IgD-negative memory B cell (primary cell): ENCODE data around the gene MKKS. TPM values are rescaled to one million over a fixed set of nuclear protein-coding genes. Genes with fewer than 3 reads are reported as not detected.
A peak's percentile ranks its signal among the peaks of the same experiment; 100 is the strongest.

ENCODE experiments used
- H3K27ac Mint-ChIP-seq, 3 donors: one replicate each; pipeline ENCODE4 v1.8.0; 2020 to 2022; ENCODE audit warnings: mild to moderate bottlenecking in 3 of 3, mixed read lengths in 3 of 3, moderate library complexity in 1 of 3
- H3K27me3 Mint-ChIP-seq: one replicate; pipeline ENCODE4 v1.8.0; 2021; ENCODE audit warnings: mixed read lengths
- H3K36me3 Mint-ChIP-seq: one replicate; pipeline ENCODE4 v1.8.0; 2020; ENCODE audit warnings: mild to moderate bottlenecking, mixed read lengths
- H3K4me1 Mint-ChIP-seq, 3 donors: one replicate each; pipeline ENCODE4 v1.8.0; 2020 to 2022; ENCODE audit warnings: mixed read lengths in 3 of 3, mild to moderate bottlenecking in 1 of 3
- H3K4me3 Mint-ChIP-seq, 4 donors: one replicate each; pipeline ENCODE4 v1.8.0; 2020 to 2022; ENCODE audit warnings: mild to moderate bottlenecking in 4 of 4, mixed read lengths in 4 of 4, moderate library complexity in 3 of 4
- H3K9me3 Mint-ChIP-seq, 3 donors: one replicate each; pipeline ENCODE4 v1.8.0; 2020 to 2021; ENCODE audit warnings: mixed read lengths in 3 of 3, mild to moderate bottlenecking in 1 of 3
- polyA plus RNA-seq: library from polyadenylated mRNA; unstranded; fragments of 300-500 nt; fragmentation: Illumina TruSeq; gene quantifications from one replicate; pipeline ENCODE4 v1.2.3, GENCODE V29; 2021

MKKS gene
- polyA plus RNA-seq, 1 donor from 2014 or later: 30.4 TPM

DNA sequence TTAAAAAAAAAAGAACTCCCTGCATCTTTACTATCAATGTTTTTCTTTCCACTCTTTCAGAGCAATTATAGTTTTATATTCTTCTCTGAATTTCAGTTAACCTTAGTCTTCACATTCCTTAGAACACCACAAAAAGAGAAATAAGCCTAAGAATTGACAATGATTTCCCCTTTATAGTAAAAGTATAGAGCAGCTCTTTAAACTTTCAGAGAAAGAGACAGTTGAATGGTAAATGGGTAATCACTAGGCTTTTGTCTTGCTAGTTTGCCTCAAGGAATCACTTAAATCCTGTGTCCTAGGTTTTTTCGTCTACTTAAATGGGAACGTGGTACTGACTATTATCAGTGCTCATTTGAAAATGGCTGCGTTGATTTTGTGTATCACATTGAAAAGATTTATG, 32.8 kb upstream of the MKKS start:
- Mint-ChIP-seq H3K4me3 (no peak overlapping the region), H3K9me3 (no peaks in the 10 kb centered on the region), H3K27ac (no peak overlapping the region), H3K27me3 (no peaks in the 10 kb centered on the region), H3K4me1 (peaks cover 3 to 6% (median 6%) of the 10 kb centered on the region in 3 donors), H3K36me3 (peaks cover 8% of the 10 kb centered on the region)

DNA sequence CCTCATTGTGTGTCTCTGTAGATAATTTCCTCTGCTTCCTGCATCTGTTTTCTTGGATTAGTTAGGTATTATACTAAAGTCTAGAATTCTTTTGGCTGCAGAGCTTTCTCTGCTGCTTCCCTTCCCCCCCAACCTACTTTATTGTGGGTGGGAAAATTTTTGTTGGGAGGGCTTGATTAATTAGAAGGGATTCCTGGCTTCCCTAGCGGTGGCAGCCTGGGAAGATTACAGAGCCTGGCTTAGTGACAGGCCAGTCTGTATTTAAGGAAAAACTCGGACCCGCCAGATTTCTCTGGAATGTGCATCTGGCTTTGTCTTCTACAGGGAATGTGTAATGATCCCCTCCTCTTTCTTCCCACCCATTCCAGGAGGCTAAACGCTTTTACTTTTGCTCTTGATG, 32.3 kb upstream of the MKKS start:
- Mint-ChIP-seq H3K36me3 (peaks cover 6% of the 10 kb centered on the region), H3K27me3 (no peaks in the 10 kb centered on the region), H3K9me3 (no peaks in the 10 kb centered on the region), H3K27ac (no peak overlapping the region), H3K4me1 (peaks cover 3 to 6% (median 6%) of the 10 kb centered on the region in 3 donors), H3K4me3 (no peak overlapping the region)

DNA sequence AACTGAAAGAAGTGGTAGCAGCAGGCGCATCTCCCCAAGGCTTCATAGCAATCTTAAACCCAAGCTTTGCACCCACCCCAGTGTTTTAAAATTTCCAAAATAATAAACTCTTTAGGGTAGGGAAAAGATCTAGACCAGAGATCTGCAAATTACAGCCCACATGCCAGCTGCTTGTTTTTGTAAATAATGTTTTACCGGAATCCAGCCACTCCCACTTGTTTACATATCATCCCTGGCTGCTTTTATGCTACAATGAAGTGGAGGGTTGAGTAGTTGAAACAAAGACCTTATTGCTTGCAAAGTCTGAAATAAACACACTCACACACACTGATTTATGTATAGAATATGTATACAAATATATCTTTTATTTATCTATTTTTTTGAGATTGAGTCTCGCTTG, 31.1 kb upstream of the MKKS start:
- Mint-ChIP-seq H3K27ac (no peak overlapping the region), H3K9me3 (no peaks in the 10 kb centered on the region), H3K4me3 (no peak overlapping the region), H3K36me3 (peaks cover 5% of the 10 kb centered on the region), H3K27me3 (no peaks in the 10 kb centered on the region), H3K4me1 (peaks cover 5 to 6% (median 6%) of the 10 kb centered on the region in 3 donors)

DNA sequence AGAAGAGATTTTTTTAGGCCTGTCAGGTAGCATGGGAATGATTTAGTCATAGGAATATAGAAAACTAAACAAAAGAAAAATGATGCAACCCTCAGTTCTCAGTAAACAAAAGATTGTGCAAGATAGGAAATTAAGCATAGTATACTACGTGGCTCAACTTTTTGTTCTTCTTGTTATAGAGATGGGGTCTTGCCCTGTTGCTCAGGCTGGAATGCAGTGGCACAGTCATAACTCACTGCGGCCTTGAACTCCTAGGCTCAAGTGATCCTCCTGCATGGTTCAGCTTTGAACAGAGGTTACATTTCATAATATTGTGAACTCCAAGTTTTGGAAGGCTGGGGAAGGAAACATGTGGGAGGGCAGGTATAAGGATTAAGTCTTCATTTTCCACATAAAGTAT, 29.6 kb upstream of the MKKS start:
- Mint-ChIP-seq H3K27ac (no peak overlapping the region), H3K4me1 (peaks cover 4 to 6% (median 6%) of the 10 kb centered on the region in 3 donors), H3K4me3 (no peak overlapping the region), H3K9me3 (peaks cover 0 to 4% (median 0%) of the 10 kb centered on the region in 3 donors), H3K36me3 (peaks cover 13% of the 10 kb centered on the region), H3K27me3 (no peaks in the 10 kb centered on the region)

DNA sequence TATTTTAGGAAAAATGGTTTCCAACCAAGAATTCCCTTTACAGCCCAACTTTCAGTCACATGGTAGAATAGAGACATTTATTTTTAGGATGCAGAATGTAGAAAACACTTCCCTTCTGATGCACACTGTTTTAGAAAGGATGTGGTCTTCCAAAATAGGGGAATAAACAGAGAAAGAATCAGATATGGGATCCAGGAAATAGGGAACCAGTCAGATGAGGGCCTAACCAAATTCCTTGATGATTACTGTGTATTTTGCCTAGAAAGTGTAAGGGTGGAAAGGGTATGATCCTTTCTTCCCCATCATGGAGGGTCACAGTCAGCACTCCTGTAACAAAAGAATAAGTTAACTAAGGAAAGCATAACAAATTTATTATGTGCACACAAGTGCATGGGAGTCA, 28.5 kb upstream of the MKKS start:
- Mint-ChIP-seq H3K36me3 (peaks cover 13% of the 10 kb centered on the region), H3K27ac (no peak overlapping the region), H3K4me3 (no peak overlapping the region), H3K9me3 (peaks cover 0 to 5% (median 0%) of the 10 kb centered on the region in 3 donors), H3K4me1 (peaks cover 0 to 2% (median 0%) of the 10 kb centered on the region in 3 donors), H3K27me3 (no peaks in the 10 kb centered on the region)

DNA sequence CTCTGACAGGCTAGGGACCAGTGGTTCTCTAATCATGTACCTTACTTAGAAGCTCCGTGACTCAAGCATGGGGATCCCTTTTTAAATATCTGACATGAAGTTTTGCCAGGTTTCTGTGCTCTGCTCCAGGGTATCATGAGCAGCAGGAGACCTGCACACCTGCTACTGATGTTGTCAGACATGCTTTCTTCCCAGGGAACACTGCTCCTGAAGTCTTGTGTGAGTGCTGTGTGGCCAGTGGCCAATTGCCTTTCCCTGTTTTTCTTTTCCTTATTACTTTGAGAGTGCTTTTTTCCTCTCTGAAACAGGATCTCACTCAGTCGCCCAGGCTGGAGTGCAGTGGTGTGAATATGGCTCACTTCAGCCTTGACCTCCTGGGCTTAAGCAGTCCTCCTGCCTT, 27.5 kb upstream of the MKKS start:
- Mint-ChIP-seq H3K27me3 (no peaks in the 10 kb centered on the region), H3K4me1 (peaks cover 0 to 2% (median 0%) of the 10 kb centered on the region in 3 donors), H3K9me3 (peaks cover 0 to 12% (median 2%) of the 10 kb centered on the region in 3 donors), H3K36me3 (peaks cover 15% of the 10 kb centered on the region), H3K27ac (no peak overlapping the region), H3K4me3 (no peak overlapping the region)

DNA sequence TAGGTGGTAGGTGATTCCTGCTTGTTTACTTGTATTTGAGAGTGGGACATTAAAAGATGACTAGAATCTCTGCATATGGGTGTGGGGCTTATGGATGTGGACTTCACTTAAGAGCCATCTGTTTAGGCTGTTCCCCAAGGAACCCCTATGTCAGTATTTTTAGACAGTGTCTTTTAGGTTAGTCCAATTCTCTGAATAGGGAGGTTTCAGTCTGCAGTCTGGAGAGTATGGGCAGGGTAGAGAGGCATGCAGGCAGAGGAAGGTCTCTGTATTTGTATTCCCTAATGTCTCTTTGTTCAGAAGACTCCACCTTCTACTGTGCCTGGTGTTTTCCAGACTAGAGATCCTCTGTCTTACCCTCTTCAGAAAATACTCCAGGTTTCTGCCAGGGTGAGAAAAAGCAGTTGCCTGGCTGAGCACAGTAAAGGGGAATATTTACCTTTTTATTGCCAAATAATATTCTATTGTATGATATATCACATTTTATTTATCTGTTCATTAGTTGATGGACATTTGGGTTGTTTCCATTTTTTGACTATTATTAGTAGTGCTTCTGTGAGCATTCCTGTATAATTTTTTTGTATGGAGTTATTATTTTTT, 20.2 kb upstream of the MKKS start:
- Mint-ChIP-seq H3K36me3 (peaks cover 8% of the 10 kb centered on the region), H3K27me3 (no peaks in the 10 kb centered on the region), H3K4me3 (peak overlapping the region in 2 of 4 donors; percentile 4 to 40), H3K4me1 (peaks cover 16 to 18% (median 17%) of the 10 kb centered on the region in 3 donors), H3K27ac (peak overlapping the region in 1 of 3 donors; percentile 17), H3K9me3 (peaks cover 0 to 8% (median 2%) of the 10 kb centered on the region in 3 donors)

DNA sequence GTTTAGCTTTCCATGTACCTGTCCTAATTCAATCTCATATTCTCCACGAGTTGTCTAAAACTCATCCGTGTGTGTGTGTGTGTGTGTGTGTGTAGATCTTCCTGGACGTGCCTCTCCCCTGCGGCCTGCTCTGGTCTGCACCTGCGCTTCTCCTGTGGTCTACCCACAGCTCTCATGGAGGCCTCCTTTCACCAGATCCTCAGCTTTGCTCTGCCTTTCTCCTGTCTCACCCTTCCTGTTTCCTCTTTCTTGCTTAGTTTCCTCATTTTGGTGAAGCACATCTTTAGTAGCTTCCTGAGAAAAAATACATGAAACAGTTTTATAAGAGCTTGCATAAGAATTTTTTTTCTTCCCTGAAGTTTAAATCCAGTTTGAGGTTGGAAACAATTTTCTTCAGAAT, 19.2 kb upstream of the MKKS start:
- Mint-ChIP-seq H3K27ac (peak overlapping the region in 2 of 3 donors; percentile 87 to 88), H3K36me3 (peaks cover 4% of the 10 kb centered on the region), H3K4me1 (peaks cover 16 to 18% (median 17%) of the 10 kb centered on the region in 3 donors), H3K4me3 (peak overlapping the region in 2 of 4 donors; percentile 40 to 79), H3K27me3 (no peaks in the 10 kb centered on the region), H3K9me3 (peaks cover 0 to 8% (median 2%) of the 10 kb centered on the region in 3 donors)

DNA sequence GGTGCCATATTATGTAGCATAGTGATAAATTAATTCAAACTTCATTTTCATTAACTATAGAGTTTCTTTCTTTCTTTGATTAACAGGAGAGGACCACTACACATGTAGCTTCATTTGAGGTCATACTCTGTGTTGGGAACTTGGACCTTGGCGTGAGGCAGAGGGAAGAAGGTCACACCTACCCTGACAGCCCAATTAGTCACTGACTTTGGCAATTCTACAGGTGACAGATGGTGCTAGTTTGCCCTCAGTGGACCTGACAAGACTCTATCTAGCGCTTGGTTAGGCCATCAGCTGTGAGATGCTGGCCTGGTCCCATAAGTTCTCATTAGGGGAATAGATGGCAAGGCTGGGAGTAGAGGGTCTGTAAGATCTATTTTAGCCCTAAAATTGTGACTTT, 15.2 kb upstream of the MKKS start:
- Mint-ChIP-seq H3K36me3 (peaks cover 4% of the 10 kb centered on the region), H3K27ac (no peak overlapping the region), H3K9me3 (no peaks in the 10 kb centered on the region), H3K4me1 (peaks cover 24 to 29% (median 28%) of the 10 kb centered on the region in 3 donors), H3K4me3 (no peak overlapping the region), H3K27me3 (no peaks in the 10 kb centered on the region)

DNA sequence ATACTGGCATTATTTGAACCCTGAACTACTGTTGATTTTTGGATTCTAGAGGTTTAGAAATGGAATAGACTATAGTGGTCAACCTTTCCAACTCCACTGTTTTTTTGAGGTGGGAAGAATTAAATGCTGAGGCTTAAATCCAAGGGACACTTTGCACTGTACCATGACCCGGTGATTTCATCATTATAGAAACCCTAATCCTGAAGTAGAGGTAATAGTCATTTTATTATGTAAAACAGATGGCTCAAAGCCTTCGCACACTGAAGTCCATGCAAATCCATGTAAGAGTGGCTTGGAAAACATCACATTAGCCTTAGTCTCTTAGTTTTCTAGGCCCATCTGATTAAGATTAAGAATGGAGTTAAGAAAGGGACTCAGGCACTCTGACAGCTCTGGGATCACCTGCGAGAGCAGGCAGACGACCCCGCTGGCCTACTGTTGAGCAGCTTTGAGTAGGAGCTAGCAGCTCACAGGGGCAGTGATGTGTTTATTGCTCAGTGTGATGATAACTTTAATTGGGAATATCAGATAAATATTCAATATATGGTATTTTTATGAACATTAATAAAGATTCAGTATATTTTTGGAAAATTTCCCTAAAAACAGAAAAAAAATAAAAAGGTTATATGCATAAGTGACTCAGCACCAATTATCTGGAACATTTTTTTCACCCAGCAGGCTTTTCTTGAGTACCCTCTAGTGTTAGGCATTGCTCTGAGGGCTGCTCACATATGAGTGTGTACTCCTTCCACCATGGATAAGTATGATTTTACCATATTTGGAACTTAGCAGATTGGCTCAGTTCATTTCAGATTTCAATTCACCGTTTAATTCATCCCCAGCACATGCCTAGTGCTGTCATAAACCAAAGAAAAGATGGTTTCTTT, 14.5 kb upstream of the MKKS start:
- no peaks in the 10 kb centered on the region for H3K27me3 Mint-ChIP-seq

DNA sequence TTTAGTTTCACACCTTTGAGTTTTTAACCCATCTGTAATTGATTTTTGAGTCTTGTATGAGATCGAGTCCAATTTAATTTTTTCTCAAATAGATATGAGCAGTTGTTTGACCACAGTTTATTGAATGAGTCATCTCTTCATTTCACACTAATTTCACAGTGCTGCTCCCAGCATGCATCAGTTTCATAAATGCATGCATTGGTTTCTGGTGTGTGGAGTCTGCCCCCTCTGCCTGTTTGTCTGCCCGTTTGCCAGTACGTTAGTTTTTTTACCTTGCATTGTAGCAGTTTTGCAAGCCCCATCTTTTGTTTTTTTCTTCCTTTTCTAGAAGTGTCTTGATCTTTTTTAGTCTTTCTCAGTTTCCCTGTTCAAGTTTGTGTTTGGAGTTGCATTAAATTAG, 13.0 kb upstream of the MKKS start:
- H3K4me1 Mint-ChIP-seq: peaks cover 11 to 17% (median 14%) of the 10 kb centered on the region in 3 donors

More for the DNA sequence above, 14.5 kb upstream of the MKKS start:
- Mint-ChIP-seq H3K4me1 (peaks cover 16 to 21% (median 20%) of the 10 kb centered on the region in 3 donors), H3K4me3 (no peak overlapping the region), H3K9me3 (no peaks in the 10 kb centered on the region), H3K27ac (no peak overlapping the region), H3K36me3 (peaks cover 4% of the 10 kb centered on the region)

DNA sequence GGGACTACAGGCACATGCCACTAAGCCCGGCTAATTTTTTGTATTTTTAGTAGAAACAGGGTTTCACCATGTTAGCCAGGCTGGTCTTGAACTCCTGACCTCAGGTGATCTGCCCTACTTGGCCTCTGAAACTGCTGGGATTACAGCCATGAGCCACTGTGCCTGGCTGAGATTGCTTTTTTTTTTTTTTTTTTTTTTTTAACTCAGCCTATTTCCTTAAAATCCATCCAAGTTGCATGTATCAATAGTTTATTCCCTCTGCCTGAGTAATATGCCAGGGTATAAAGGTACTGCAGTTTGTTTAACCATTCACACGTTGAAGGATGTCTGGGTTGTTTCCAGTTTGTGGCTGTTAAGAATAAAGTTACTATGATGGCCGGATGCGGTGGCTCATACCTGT, 11.7 kb upstream of the MKKS start:
- Mint-ChIP-seq H3K4me1 (peaks cover 11 to 17% (median 14%) of the 10 kb centered on the region in 3 donors), H3K36me3 (peaks cover 4% of the 10 kb centered on the region), H3K9me3 (no peaks in the 10 kb centered on the region), H3K27me3 (no peaks in the 10 kb centered on the region), H3K4me3 (no peak overlapping the region), H3K27ac (no peak overlapping the region)

More for the DNA sequence above, 13.0 kb upstream of the MKKS start:
- Mint-ChIP-seq H3K27ac (no peak overlapping the region), H3K36me3 (peaks cover 4% of the 10 kb centered on the region), H3K9me3 (no peaks in the 10 kb centered on the region), H3K27me3 (no peaks in the 10 kb centered on the region), H3K4me3 (peak overlapping the region in 3 of 4 donors; percentile 8 to 69 (median 33))

DNA sequence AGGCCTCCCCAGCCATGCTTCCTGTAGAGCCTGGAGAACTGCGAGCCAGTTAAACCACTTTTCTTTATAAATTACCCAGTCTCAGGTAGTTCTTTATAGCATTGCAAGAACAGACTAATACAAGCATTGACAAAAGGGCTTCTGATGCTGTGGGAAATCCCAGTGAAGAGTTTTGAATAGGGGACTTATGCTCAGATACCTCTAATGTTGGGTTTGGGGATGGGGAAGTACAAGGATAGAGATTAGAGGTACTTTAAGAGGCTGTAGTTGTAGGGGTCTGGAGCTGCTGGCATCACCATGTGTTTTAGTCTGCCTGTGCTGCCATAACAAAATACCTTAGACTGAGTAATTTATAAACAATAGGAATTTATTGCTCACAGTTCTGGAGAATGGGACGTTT, 9.9 kb upstream of the MKKS start:
- H3K9me3 Mint-ChIP-seq: no peaks in the 10 kb centered on the region
- peaks cover 11 to 17% (median 14%) of the 10 kb centered on the region in 3 donors for H3K4me1 Mint-ChIP-seq
- no peaks in the 10 kb centered on the region for H3K27me3 Mint-ChIP-seq
- no peak overlapping the region for H3K4me3 Mint-ChIP-seq
- H3K36me3 Mint-ChIP-seq: peaks cover 2% of the 10 kb centered on the region
- no peak overlapping the region for H3K27ac Mint-ChIP-seq

DNA sequence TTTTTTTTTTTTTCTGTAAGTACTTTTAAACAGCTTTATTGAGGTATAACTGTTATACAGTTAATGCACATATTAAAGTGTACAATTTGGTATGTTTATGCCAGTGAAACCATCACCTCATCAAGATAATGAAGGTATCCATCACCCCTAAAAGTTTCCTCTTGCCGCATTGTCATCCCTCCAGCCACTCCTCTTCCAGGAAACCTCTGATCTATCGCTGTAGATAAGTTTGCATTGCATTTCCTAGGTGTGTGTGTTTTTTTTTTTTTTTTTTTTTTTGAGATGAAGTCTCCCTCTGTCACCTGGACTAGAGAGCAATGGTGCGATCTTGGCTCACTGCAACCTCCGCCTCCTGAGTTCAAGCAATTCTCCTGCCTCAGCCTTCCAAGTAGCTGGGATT, 4.2 kb upstream of the MKKS start:
- H3K4me3 Mint-ChIP-seq: peak overlapping the region in 2 of 4 donors; percentile 17 to 91
- H3K36me3 Mint-ChIP-seq: no peaks in the 10 kb centered on the region
- peak overlapping the region in 1 of 3 donors; percentile 33 for H3K27ac Mint-ChIP-seq
- H3K27me3 Mint-ChIP-seq: no peaks in the 10 kb centered on the region
- no peaks in the 10 kb centered on the region for H3K9me3 Mint-ChIP-seq
- peaks cover 12 to 24% (median 12%) of the 10 kb centered on the region in 3 donors for H3K4me1 Mint-ChIP-seq

DNA sequence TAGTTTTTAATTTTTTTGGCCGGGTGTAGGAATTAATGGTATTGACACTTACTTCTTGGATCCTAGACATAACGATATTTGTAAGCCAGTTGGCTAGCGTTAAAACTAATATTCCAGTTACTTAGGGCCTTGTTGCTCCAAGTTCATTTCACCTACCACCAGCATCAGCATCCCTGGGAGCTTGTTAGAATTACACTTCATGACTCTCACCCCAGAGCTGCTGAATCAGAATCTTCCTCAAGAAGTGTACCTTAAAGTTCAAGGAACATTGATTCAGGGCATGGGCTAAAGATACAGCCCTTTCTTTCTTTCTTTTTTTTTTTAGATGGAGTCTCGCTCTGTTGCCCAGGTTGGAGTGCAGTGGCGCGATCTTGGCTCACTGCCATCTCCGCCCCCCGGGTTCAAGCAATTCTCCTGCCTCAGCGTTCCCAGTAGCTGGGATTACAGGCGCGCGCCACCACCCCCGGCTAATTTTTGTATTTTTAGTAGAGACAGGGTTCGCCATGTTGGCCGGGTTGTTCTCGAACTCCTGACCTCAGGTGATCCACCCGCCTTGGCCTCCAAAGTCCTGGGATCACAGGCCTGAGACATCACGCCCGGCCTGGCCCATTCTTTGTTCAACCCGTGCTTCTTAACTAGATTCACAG, 2.2 kb upstream of the MKKS start:
- H3K36me3 Mint-ChIP-seq: no peaks in the 10 kb centered on the region
- peaks cover 22 to 35% (median 25%) of the 10 kb centered on the region in 3 donors for H3K4me1 Mint-ChIP-seq
- H3K9me3 Mint-ChIP-seq: no peaks in the 10 kb centered on the region
- peak overlapping the region in 3 of 4 donors; percentile 24 to 100 (median 91) for H3K4me3 Mint-ChIP-seq
- peak overlapping the region in 2 of 3 donors; percentile 85 to 86 for H3K27ac Mint-ChIP-seq
- no peaks in the 10 kb centered on the region for H3K27me3 Mint-ChIP-seq
